Keratinocyte (primary cell): ENCODE results near the gene FCHO2. TPM values are rescaled to one million over a fixed set of nuclear protein-coding genes. Genes with fewer than 3 reads are reported as not detected.

ENCODE experiments used
- DNase-seq: peaks from one replicate; pipeline ENCODE4 v3.0.0-alpha.2; 2011; ENCODE audit warnings: low read depth, missing footprints, low spot score
- FAIRE-seq: peaks from 2 replicates; lab custom pipeline; 2011; peaks lifted over from hg19 to GRCh38; lab: Jason Lieb, UNC
- H2AFZ ChIP-seq: 2 replicates; pipeline ENCODE4 v1.6.0; 2012; ENCODE audit warnings: low read length, control low read depth, inconsistent platforms; ENCODE audit not compliant: control insufficient read depth
- H3K27ac ChIP-seq: 2 replicates; pipeline ENCODE4 v1.5.1; 2011; ENCODE audit warnings: low read length; ENCODE audit not compliant: control insufficient read depth, insufficient read depth
- H3K27me3 ChIP-seq: 3 replicates; pipeline ENCODE4 v1.6.0; 2011; ENCODE audit warnings: low read length; ENCODE audit not compliant: control insufficient read depth, insufficient read depth; ENCODE audit errors: extremely low read depth
- H3K36me3 ChIP-seq, 2 experiments: 2 replicates in 1 of 2; 3 replicates in 1 of 2; pipeline ENCODE4 v1.5.1; 2011; ENCODE audit warnings: low read length in 2 of 2, mild to moderate bottlenecking in 1 of 2; ENCODE audit not compliant: control insufficient read depth in 2 of 2, insufficient read depth in 2 of 2; ENCODE audit errors: extremely low read depth in 1 of 2
- H3K4me1 ChIP-seq: 3 replicates; pipeline ENCODE4 v1.5.1; 2011; ENCODE audit warnings: low read length; ENCODE audit not compliant: control insufficient read depth, insufficient read depth; ENCODE audit errors: extremely low read depth
- H3K4me2 ChIP-seq: 3 replicates; pipeline ENCODE4 v1.6.0; 2011; ENCODE audit warnings: low read depth, low read length; ENCODE audit not compliant: control insufficient read depth, insufficient read depth; ENCODE audit errors: extremely low read depth
- H3K4me3 ChIP-seq, 3 experiments: fragments of 200-600 bp in 1 of 3; sonication (generic) in 1 of 3; 2 replicates in 2 of 3; 3 replicates in 1 of 3; pipeline ENCODE4 v1.5.1; 2011 to 2016; ENCODE audit warnings: low read length in 3 of 3, mild to moderate bottlenecking in 3 of 3, control low read depth in 2 of 3, inconsistent platforms in 1 of 3, low read depth in 1 of 3, mixed read lengths in 1 of 3, mixed run types in 1 of 3, moderate library complexity in 1 of 3; ENCODE audit not compliant: control insufficient read depth in 2 of 3, insufficient read depth in 2 of 3; ENCODE audit errors: extremely low read depth in 1 of 3
- H3K79me2 ChIP-seq: 2 replicates; pipeline ENCODE4 v1.6.0; 2012; ENCODE audit warnings: low read length; ENCODE audit not compliant: control insufficient read depth, insufficient read depth
- H3K9ac ChIP-seq: 3 replicates; pipeline ENCODE4 v1.6.0; 2011; ENCODE audit warnings: low read length; ENCODE audit not compliant: control insufficient read depth, insufficient read depth; ENCODE audit errors: extremely low read depth
- H3K9me1 ChIP-seq: 3 replicates; pipeline ENCODE4 v1.6.0; 2011; ENCODE audit warnings: low read length; ENCODE audit not compliant: control insufficient read depth, insufficient read depth; ENCODE audit errors: extremely low read depth
- H3K9me3 ChIP-seq: 2 replicates; pipeline ENCODE4 v1.5.1; 2012; ENCODE audit warnings: low read depth, low read length; ENCODE audit not compliant: control insufficient read depth
- H4K20me1 ChIP-seq: 3 replicates; pipeline ENCODE4 v1.6.0; 2011; ENCODE audit warnings: low read length; ENCODE audit not compliant: control insufficient read depth, insufficient read depth; ENCODE audit errors: extremely low read depth
- CTCF ChIP-seq, 3 experiments: IDR thresholded peaks in 1 of 3; conservative IDR thresholded peaks in 1 of 3; optimal IDR thresholded peaks in 1 of 3; 2 replicates in 2 of 3; 3 replicates in 1 of 3; pipeline versions ENCODE3 to v1.5.1; 2011; ENCODE audit warnings: low read length in 3 of 3, mild to moderate bottlenecking in 3 of 3, moderate library complexity in 2 of 3, control low read depth in 1 of 3, inconsistent platforms in 1 of 3; ENCODE audit not compliant: insufficient read depth in 2 of 3; ENCODE audit errors: extremely low read depth in 1 of 3
- EZH2 ChIP-seq: IDR thresholded peaks from one replicate; pipeline ENCODE4 v1.6.1; 2012; ENCODE audit warnings: inconsistent platforms, mild to moderate bottlenecking, low read length, moderate library complexity
- dilution Hi-C: fragments of 300-500 bp; cut with MboI; formaldehyde crosslinking; loops from one replicate; pipeline ENCODE4 v1.7.0; 2020; ENCODE audit warnings: low sequenced_read_pairs; ENCODE audit not compliant: extremely low pct_ligation_motif_present
- polyA plus RNA-seq, 5 experiments: library from polyadenylated mRNA; depleted of rRNA in 3 of 5; stranded (reverse) in 3 of 5; stranded (forward) in 1 of 5; unstranded in 1 of 5; fragments of >200 nt; gene quantifications; 1 replicate in 1 of 5; 2 replicates in 3 of 5; 3 replicates in 1 of 5; pipeline versions ENCODE4 v1.2.1 to v1.2.3, GENCODE V29; 2011 to 2012; ENCODE audit warnings: missing spikeins in 2 of 5, low read depth in 1 of 5, low replicate concordance in 1 of 5

Gene FCHO2
- polyA plus RNA-seq, 1 donor (not counting 4 experiments of a cell fraction or from before 2014, with no cell fraction given): 10.6 TPM

- no peaks in the 10 kb centered on the region for H3K4me1 ChIP-seq
- no peak overlapping the region for H2AFZ ChIP-seq
- no peaks in the 10 kb centered on the region for H3K9me3 ChIP-seq
- DNase-seq (no peak), FAIRE-seq (no peak)
- H3K27ac ChIP-seq: no peak overlapping the region
- H3K4me2 ChIP-seq: no peak overlapping the region
- TF ChIP-seq EZH2: no peak
- no peak for TF ChIP-seq CTCF (optimal IDR thresholded peaks at IDR 0.05 in 1 of 3, IDR thresholded peaks at IDR 0.05 in 1 of 3, conservative IDR thresholded peaks at IDR 0.05 in 1 of 3; ENCODE audit: extremely low read depth in 1 of 3, insufficient read depth in 2 of 3, low read length in 3 of 3)
- H3K27me3 ChIP-seq: no peaks in the 10 kb centered on the region
- dilution Hi-C loops: no loop called here
- H3K9ac ChIP-seq: no peak overlapping the region
- no peaks in the 10 kb centered on the region for H4K20me1 ChIP-seq
- H3K4me3 ChIP-seq: no peak overlapping the region
- H3K9me1 ChIP-seq: no peaks in the 10 kb centered on the region
- peaks cover 0 to 5% of the 10 kb centered on the region in 2 experiments for H3K36me3 ChIP-seq
- H3K79me2 ChIP-seq: no peaks in the 10 kb centered on the region
Measured at GRCh38 chr5:72994578-72994977, 38.7 kb downstream of the FCHO2 start.

GRCh38 chr5:72996632-72997031, 40.8 kb downstream of the FCHO2 start:
- Histone ChIP-seq H3K9ac (no peak overlapping the region), H3K9me3 (no peaks in the 10 kb centered on the region), H4K20me1 (no peaks in the 10 kb centered on the region), H3K4me1 (no peaks in the 10 kb centered on the region), H2AFZ (no peak overlapping the region), H3K4me3 (no peak overlapping the region), H3K9me1 (no peaks in the 10 kb centered on the region), H3K79me2 (no peaks in the 10 kb centered on the region), H3K36me3 (peaks cover 0 to 5% of the 10 kb centered on the region in 2 experiments), H3K4me2 (no peak overlapping the region), H3K27ac (no peak overlapping the region), H3K27me3 (no peaks in the 10 kb centered on the region)
- TF ChIP-seq CTCF (optimal IDR thresholded peaks at IDR 0.05 in 1 of 3, IDR thresholded peaks at IDR 0.05 in 1 of 3, conservative IDR thresholded peaks at IDR 0.05 in 1 of 3; ENCODE audit: extremely low read depth in 1 of 3, insufficient read depth in 2 of 3, low read length in 3 of 3) (no peak), EZH2 (no peak)
- dilution Hi-C loops: no loop called here
- no peak for DNase-seq
- no peak for FAIRE-seq
